Natural killer cell (primary cell): ENCODE measurements around the gene MED19. TPM values are rescaled to one million over a fixed set of nuclear protein-coding genes. Genes with fewer than 3 reads are reported as not detected.

Experiments
- ATAC-seq, 3 donors: fragments of 150-1000 bp in 2 of 3; fragments of 200-7000 bp in 1 of 3; cut with Tn5 transposase; 1 replicate in 1 of 3; 2 replicates in 2 of 3; pipeline ENCODE4 v1.10.0; 2021; ENCODE audit warnings: mild to moderate bottlenecking in 2 of 3, moderate library complexity in 2 of 3
- DNase-seq, 2 donors: peaks; one replicate each; pipeline versions ENCODE4 v3.0.0 to v3.0.0-alpha.2; 2013 to 2021; ENCODE audit warnings: mixed read lengths in 1 of 2
- H3K27ac ChIP-seq: one replicate; pipeline ENCODE4 v1.5.1; 2013; ENCODE audit warnings: mild to moderate bottlenecking, low read length
- H3K27me3 ChIP-seq: one replicate; pipeline ENCODE4 v1.6.1; 2013; ENCODE audit warnings: low read length; ENCODE audit not compliant: control insufficient read depth, insufficient read depth
- H3K36me3 ChIP-seq: one replicate; pipeline ENCODE4 v1.6.1; 2013; ENCODE audit warnings: low read length; ENCODE audit not compliant: control insufficient read depth, insufficient read depth
- H3K4me1 ChIP-seq: one replicate; pipeline ENCODE4 v1.6.1; 2013; ENCODE audit warnings: low read length; ENCODE audit not compliant: control insufficient read depth, insufficient read depth
- H3K4me3 ChIP-seq: one replicate; pipeline ENCODE4 v1.5.1; 2013; ENCODE audit warnings: low read length
- H3K9me3 ChIP-seq: one replicate; pipeline ENCODE4 v1.6.1; 2013; ENCODE audit warnings: low read length; ENCODE audit not compliant: control insufficient read depth, insufficient read depth
- H3K27ac Mint-ChIP-seq, 2 donors: one replicate each; pipeline ENCODE4 v1.8.0; 2022; ENCODE audit warnings: mild to moderate bottlenecking in 2 of 2, mixed read lengths in 2 of 2, moderate library complexity in 1 of 2
- H3K27me3 Mint-ChIP-seq, 2 donors: one replicate each; pipeline ENCODE4 v1.8.0; 2022; ENCODE audit warnings: low read depth in 2 of 2, mixed read lengths in 2 of 2
- H3K36me3 Mint-ChIP-seq: one replicate; pipeline ENCODE4 v1.8.0; 2022; ENCODE audit warnings: mixed read lengths
- H3K4me1 Mint-ChIP-seq, 2 donors: one replicate each; pipeline ENCODE4 v1.8.0; 2022; ENCODE audit warnings: mixed read lengths in 2 of 2
- H3K4me3 Mint-ChIP-seq: one replicate; pipeline ENCODE4 v1.8.0; 2022; ENCODE audit warnings: mild to moderate bottlenecking, moderate library complexity, mixed read lengths
- H3K9me3 Mint-ChIP-seq, 2 donors: one replicate each; pipeline ENCODE4 v1.8.0; 2022; ENCODE audit warnings: mixed read lengths in 2 of 2
- WGBS: methylation state at CpG from one replicate; pipeline ENCODE4 v1.1.7; 2013; ENCODE audit warnings: missing lambda C conversion rate; ENCODE audit not compliant: insufficient coverage; 5-methylcytosine and 5-hydroxymethylcytosine counted together
- intact Hi-C: fragments of 100-400 bp; cut with micrococcal nuclease; formaldehyde crosslinking; loops from one replicate; pipeline ENCODE4 v1.14.2; 2022
- total RNA-seq, 4 donors: library from RNA; stranded (reverse); fragments of 120-200 nt in 1 of 4; gene quantifications; one replicate each; pipeline versions ENCODE4 v1.2.3 to v1.2.4, GENCODE V29; 2013 to 2022
- TF ChIP-seq, protein P1 (sequence below): fragments of 200-600 bp; IDR thresholded peaks from one replicate; pipeline ENCODE4 v1.8.0; 2022; ENCODE audit warnings: antibody characterized with exemption

Gene MED19
- total RNA-seq, 3 donors from 2014 or later (not counting 1 experiment from before 2014, with no cell fraction given), result 11.0 to 15.1 (median 13.3) TPM

DNA sequence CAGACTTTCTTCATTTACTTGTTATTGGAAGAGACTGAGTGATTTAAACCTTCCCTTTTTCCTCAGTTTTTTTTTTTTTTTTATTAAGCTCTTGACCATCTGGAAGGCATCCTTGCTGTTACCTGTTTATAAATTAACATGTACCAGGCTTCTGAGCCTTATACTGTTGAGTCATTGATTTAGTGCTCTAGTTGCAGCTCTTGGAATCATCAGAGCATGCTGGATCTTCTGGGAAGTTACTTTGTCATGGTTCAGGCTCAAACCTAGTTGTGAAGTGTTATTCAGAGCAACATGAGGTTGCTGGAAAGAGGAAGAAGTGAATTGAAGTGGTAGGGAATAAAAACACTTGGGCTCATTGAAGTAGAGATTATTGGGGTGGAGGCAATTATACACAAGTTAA lies 37.8 kb downstream of the MED19 start:
- Histone ChIP-seq H3K36me3 (peaks cover 50% of the 10 kb centered on the region), H3K27me3 (no peaks in the 10 kb centered on the region), H3K4me1 (peaks cover 5% of the 10 kb centered on the region), H3K27ac (no peak overlapping the region), H3K4me3 (no peak overlapping the region), H3K9me3 (no peaks in the 10 kb centered on the region)
- Mint-ChIP-seq H3K4me1 (peaks cover 56 to 65% of the 10 kb centered on the region in 2 donors), H3K27ac (peak overlapping the region in 1 of 2 donors; percentile 67), H3K9me3 (no peaks in the 10 kb centered on the region), H3K36me3 (peaks cover 8% of the 10 kb centered on the region), H3K4me3 (no peak overlapping the region), H3K27me3 (no peaks in the 10 kb centered on the region)
- intact Hi-C loops, result no loop called here
- DNase-seq (no peak), ATAC-seq (no peak)
- TF ChIP-seq, protein P1, sequence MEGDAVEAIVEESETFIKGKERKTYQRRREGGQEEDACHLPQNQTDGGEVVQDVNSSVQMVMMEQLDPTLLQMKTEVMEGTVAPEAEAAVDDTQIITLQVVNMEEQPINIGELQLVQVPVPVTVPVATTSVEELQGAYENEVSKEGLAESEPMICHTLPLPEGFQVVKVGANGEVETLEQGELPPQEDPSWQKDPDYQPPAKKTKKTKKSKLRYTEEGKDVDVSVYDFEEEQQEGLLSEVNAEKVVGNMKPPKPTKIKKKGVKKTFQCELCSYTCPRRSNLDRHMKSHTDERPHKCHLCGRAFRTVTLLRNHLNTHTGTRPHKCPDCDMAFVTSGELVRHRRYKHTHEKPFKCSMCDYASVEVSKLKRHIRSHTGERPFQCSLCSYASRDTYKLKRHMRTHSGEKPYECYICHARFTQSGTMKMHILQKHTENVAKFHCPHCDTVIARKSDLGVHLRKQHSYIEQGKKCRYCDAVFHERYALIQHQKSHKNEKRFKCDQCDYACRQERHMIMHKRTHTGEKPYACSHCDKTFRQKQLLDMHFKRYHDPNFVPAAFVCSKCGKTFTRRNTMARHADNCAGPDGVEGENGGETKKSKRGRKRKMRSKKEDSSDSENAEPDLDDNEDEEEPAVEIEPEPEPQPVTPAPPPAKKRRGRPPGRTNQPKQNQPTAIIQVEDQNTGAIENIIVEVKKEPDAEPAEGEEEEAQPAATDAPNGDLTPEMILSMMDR, result no peak

DNA sequence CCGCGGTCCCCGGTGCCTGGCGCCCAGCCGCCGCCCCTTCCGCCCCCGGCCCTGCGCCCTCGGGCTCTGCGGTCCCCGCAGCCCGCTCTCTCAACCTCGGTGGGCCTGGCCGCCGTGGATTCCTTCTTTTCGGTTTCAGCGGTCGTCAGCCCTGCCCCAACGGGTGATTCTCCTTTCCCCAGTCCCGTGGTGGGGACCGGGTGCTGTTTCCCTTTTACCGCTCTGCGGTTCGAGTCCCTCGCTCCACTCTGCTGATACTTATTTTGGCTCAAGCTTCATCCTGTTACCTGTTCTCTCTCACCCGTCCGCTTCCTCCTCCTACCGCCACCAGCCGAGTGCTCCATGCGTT lies 43.6 kb downstream of the MED19 start:
- WGBS, result 0% methylated on average over 31 of the region's 31 CpGs
- Mint-ChIP-seq H3K36me3 (peaks cover 8% of the 10 kb centered on the region), H3K4me1 (peaks cover 49 to 63% of the 10 kb centered on the region in 2 donors), H3K27ac (peak overlapping the region; percentile 97 to 98), H3K4me3 (peak overlapping the region; percentile 97), H3K27me3 (no peaks in the 10 kb centered on the region), H3K9me3 (no peaks in the 10 kb centered on the region)
- Histone ChIP-seq H3K36me3 (peaks cover 16% of the 10 kb centered on the region), H3K9me3 (no peaks in the 10 kb centered on the region), H3K4me3 (peak overlapping the region; percentile 97), H3K4me1 (peaks cover 19% of the 10 kb centered on the region), H3K27ac (peak overlapping the region; percentile 95), H3K27me3 (no peaks in the 10 kb centered on the region)
- DNase-seq, result peak in 1 of 2 donors; percentile 64
- intact Hi-C loops, result loop anchor here (5.0 kb wide), 1 partner anchor 331 kb away; the partner anchor contains the start of genes P2RX3 and SSRP1
- TF ChIP-seq, protein P1, result no peak
- ATAC-seq, result peak in 1 of 3 donors; percentile 4

DNA sequence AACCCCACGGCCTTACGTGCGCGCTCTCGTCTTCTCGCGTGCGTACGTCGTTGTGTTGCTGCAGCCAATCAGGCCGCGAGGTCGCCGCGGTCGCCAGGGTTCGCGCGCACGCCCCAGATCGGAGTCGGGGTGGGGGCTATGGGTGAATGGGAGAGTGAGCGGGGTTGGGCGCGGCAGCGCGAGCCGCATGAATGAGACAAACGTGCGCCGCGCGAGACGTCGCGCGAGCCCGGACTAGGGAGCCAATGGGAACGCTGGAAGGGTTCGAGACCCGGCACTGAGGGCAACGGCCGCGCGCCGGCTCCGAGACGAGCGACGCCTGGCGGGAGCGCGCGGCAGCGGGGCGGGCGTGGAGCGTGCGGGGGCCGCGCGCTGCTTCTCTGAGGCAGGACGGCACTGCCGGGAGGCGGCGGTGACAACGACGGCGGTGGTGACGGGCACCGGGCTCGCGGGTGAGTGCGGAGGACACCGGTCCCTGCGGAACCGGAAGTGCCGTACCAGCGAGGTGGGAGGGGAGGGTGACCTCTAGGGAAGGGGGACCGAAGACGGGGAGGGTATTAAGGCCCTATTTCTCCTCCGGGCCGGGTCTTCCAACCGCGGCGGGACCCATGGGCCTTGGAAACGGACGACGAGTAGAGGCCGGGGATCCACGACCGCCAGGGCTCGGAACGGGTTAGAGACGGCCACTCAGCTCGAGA lies 44.1 kb downstream of the MED19 start, which contains the start of gene ZDHHC5:
TSS of gene ZDHHC5 (plus strand) at position 379 of the 698 bp plus-strand sequence. CDS start 4,977 bp downstream, outside the sequence.
- Histone ChIP-seq H3K4me1 (peaks cover 19% of the 10 kb centered on the region), H3K27me3 (no peaks in the 10 kb centered on the region), H3K27ac (peak within 1 kb of the TSS; percentile 95), H3K4me3 (peak within 1 kb of the TSS; percentile 97), H3K9me3 (no peaks in the 10 kb centered on the region), H3K36me3 (peaks cover 10% of the 10 kb centered on the region)
- peaks cover 8% of the 10 kb centered on the region for H3K36me3 Mint-ChIP-seq
- peak; percentile 79 to 95 (median 82) for ATAC-seq
- TF ChIP-seq, protein P1, result peak; percentile 53
- H3K4me3 Mint-ChIP-seq, result peak within 1 kb of the TSS; percentile 97
- peaks cover 44 to 58% of the 10 kb centered on the region in 2 donors for H3K4me1 Mint-ChIP-seq
- intact Hi-C loops, result loop anchor here (1.0 to 5.0 kb wide), 9 partner anchors 11 to 911 kb away; partner anchors contain the start of genes CLP1, MED19, P2RX3 and SELENOH
- under 1% methylated on average over 96 of the region's 96 CpGs for WGBS
- no peaks in the 10 kb centered on the region for H3K9me3 Mint-ChIP-seq
- peak; percentile 99 to 100 for DNase-seq
- H3K27me3 Mint-ChIP-seq, result no peaks in the 10 kb centered on the region
- peak within 1 kb of the TSS; percentile 97 to 98 for H3K27ac Mint-ChIP-seq
